NOMO-1 (cell line): ENCODE measurements around the gene C22orf31.
"Not testable (repeated sequence)": the region's sequence is repeated elsewhere in the genome, so short reads cannot be mapped to it uniquely, and the experiment has no call there.

Experiments
- DNase-seq, 2 experiments: peaks; one replicate each; lab custom pipeline; 2025; ENCODE audit not compliant: unreplicated experiment in 2 of 2; lab: John Stamatoyannopoulos, UW

The C22orf31 gene

DNA sequence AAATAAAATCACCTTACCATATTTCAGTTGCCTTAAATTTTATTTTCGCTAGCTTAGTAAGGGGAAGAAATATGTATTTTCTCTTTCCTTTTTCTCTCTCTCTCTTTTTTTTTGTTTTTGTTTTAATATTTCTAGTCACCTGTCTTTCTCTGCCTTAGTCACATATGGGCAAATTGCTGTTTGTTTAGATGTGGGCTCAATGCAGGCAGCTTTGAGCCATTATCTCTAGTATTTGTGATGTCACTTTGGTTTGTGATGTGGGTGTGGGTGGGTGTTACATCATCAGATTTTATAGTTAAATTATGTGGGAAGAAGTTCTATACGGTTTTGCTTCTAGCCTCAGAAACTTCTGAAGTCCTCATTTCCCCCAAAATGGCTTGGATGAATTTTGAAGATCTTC is at the start of gene C22orf31:
C22orf31 (minus strand) TSS at position 59 of the 400 bp plus-strand sequence; CDS start at position 20, 39 bp downstream.
- DNase-seq: no peak

DNA sequence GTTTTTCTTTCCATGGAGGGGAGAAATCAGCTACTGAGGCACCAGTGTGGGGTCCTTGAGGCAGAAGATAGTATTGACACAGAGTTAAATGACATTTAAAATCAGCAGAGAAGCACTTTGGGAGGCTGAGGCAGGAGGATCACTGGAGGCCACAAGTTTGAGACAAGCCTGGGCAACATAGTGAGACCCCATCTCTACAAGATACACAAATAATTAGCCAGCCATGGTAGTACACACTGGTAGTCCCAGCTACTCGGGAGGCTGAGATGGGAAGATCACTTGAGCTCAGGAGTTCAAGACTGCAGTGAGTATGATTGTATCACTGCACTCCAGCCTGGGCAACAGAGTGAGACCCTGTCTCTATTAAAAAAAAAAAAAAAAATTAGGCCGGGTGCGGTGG is 49.3 kb upstream of the C22orf31 start:
- no peak for DNase-seq

DNA sequence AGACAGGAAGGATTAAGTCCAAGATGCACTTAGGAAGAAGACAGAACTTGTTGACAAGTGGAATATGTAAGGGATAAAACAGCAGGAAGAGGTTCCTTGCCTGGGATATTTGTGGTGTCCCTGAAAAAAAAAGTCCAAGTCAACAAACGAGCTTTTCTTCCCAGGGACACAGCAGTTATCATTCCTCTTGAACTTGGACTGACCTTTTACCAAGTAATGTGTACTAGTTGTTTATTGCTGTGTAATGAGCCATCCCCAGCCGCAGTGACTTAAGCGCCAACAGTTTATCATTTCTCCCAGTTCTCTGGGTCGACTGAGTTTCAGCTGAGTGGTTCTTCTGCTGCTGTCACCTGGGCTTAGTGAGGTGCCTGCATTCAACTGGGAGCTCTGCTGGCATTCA is 48.2 kb upstream of the C22orf31 start:
- no peak for DNase-seq

- DNase-seq: no peak
Observed at GRCh38 chr22:29108137-29108536, 46.5 kb upstream of the C22orf31 start.

- no peak for DNase-seq
Observed at GRCh38 chr22:29106839-29107238, 45.2 kb upstream of the C22orf31 start.

DNA sequence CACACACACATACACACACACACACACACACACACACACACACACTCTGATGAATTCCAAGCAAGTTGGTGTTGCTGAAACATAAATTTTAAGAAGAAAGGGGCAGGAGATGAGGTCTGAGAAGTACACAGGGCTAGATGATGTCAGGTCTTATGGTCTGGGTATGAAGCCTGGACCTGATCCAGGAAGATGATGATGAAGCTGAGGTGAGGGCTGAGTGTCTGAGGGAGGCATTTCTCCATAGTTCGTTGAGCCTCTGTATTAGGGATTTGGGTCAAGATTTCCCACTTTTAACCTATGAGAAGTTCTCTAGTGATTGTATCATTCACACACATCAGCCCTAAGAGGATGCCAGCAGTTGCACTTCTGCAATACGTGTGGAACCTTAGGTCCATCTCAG is 43.8 kb upstream of the C22orf31 start:
- no peak for DNase-seq

- no peak for DNase-seq
Observed at GRCh38 chr22:29103121-29103520, 41.5 kb upstream of the C22orf31 start.

GRCh38 chr22:29102300-29102699 is 40.7 kb upstream of the C22orf31 start:
- DNase-seq: no peak

DNA sequence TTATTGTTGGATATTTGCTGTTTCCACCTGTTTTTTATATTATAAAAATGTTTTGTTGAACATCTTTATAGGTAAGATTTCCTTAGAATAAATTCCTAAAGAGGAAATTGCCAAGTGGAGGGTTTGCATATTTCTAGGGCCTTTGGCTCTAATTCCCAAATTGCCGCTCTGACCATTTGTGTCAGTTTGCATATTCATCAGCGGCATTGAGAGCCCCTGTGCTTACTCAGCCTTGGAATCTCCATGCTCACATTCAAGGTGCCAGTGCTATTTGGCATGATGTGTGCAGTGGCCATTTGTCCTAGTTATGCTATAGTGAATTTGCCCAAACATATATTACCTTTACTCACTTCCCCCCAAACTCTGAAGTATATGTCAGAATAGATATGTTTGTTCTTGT is 36.7 kb upstream of the C22orf31 start:
- no peak for DNase-seq

GRCh38 chr22:29096736-29097669 is 35.4 kb upstream of the C22orf31 start:
- no peak for DNase-seq

- no peak for DNase-seq
Observed at GRCh38 chr22:29095459-29095858, 33.8 kb upstream of the C22orf31 start.

DNA sequence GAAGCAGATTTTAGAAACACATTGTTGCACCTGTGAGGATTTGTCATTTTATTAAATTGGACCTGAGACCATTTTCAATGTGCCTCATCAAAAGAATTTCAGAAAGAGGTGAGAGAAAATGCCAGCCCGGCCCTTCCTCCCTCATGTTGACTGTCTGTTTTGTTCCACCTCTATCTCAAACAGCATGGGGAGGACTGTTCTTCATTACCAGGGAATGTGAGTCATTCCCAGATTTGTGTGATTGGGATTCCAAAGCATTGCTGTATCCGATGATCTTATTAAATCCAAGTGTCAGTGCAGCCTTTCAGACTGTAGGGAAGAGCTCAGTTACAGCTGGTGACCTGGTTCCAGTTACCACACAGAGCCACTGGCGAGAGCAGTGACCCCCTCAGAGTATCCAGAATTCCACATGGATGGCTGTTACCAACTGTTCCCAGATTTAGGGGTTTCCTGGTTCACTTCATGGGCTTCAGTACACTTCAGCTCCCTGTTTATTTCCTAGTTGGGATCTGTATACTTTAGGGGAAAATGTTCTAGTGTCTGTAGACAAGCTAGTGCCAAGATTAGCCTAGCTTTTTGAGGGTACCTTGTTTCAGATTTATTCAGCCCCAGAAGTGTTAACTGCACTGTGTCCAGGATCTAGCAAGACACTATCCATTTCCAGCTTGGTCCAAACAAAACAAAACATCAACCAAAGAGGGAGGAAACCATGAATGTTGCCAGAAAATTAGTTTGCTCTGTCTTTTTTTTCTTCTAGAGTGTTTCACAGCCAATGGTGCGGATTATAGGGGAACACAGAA is 32.1 kb upstream of the C22orf31 start:
- no peak for DNase-seq

- no peak for DNase-seq
Observed at GRCh38 chr22:29093030-29093429, 31.4 kb upstream of the C22orf31 start.

GRCh38 chr22:29092243-29092642 is 30.6 kb upstream of the C22orf31 start:
- no peak for DNase-seq

GRCh38 chr22:29090039-29090438 is 28.4 kb upstream of the C22orf31 start:
- no peak for DNase-seq

- no peak for DNase-seq
Observed at GRCh38 chr22:29089507-29089906, 27.9 kb upstream of the C22orf31 start.

DNA sequence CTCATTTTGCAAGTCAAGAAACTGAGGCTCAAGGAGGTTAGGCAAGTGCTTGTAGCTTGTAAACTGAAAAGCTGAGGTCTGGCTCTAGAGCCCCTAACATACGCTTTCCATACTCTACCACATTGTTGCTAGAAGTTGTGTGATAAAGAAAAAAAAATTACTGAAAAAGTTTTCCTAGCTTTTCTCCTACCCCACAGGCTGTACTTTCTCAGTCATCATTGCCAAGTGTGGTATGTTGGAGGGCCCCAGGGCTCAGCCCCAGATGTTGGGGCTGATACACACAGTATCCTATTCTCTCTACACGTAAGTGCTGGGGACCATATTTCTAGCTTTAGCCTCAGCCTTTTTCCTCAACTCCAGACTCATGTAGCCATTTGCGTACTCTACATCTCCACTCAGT is 27.2 kb upstream of the C22orf31 start:
- no peak for DNase-seq

- no peak for DNase-seq
Observed at GRCh38 chr22:29087012-29087411, 25.4 kb upstream of the C22orf31 start.

GRCh38 chr22:29083933-29084591 is 22.4 kb upstream of the C22orf31 start:
- peak in 1 of 2 experiments; percentile 57 for DNase-seq

- not testable (repeated sequence) for DNase-seq
Observed at GRCh38 chr22:29083576-29083932, 21.9 kb upstream of the C22orf31 start.

GRCh38 chr22:29082826-29083545 is 21.4 kb upstream of the C22orf31 start:
- DNase-seq: no peak
